ENCODE data around the gene OXTR.

DNA sequence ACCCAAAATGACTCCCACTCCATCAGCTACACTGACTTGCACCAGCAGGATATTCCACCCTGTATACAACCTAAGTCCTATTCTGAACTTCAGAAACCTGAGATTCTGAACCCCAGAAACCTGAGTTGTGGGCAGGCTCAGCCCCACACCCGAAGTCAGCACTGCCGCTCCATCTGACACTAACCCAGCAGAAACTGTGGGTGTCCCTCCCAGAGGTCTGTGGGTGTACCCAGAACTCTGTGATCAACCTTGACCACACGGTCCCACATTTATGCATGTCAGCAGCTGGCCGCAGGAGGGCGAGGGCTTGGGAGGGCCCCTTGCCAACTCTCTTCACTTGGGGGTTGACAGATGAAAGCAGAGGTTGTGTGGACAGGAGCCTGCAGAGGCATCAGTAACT, 9.3 kb downstream of the OXTR start:
- TF ChIP-seq, protein P1, sequence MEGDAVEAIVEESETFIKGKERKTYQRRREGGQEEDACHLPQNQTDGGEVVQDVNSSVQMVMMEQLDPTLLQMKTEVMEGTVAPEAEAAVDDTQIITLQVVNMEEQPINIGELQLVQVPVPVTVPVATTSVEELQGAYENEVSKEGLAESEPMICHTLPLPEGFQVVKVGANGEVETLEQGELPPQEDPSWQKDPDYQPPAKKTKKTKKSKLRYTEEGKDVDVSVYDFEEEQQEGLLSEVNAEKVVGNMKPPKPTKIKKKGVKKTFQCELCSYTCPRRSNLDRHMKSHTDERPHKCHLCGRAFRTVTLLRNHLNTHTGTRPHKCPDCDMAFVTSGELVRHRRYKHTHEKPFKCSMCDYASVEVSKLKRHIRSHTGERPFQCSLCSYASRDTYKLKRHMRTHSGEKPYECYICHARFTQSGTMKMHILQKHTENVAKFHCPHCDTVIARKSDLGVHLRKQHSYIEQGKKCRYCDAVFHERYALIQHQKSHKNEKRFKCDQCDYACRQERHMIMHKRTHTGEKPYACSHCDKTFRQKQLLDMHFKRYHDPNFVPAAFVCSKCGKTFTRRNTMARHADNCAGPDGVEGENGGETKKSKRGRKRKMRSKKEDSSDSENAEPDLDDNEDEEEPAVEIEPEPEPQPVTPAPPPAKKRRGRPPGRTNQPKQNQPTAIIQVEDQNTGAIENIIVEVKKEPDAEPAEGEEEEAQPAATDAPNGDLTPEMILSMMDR (IDR thresholded peaks at IDR 0.05), result no peak
- no peak for TF ChIP-seq EP300 (IDR thresholded peaks at IDR 0.05)

Data from gastroesophageal sphincter (tissue), 3 donors.